Endothelial cell of umbilical vein (primary cell): ENCODE measurements around the gene ZBTB7C. TPM values are rescaled to one million over a fixed set of nuclear protein-coding genes. Genes with fewer than 3 reads are reported as not detected.

Experiments
- BruUV-seq: library from RNA; stranded (reverse); fragments of 400-500 nt; replicated peaks from 2 replicates; lab custom pipeline; 2021; lab: Mats Ljungman, UMichigan
- CTCF ChIA-PET: fragments of 300-600, 350-600 bp; sonication (Branson Sonifier 250); formaldehyde crosslinking; loops from one replicate; lab custom pipeline; 2021; ENCODE audit warnings: antibody characterized with exemption, inconsistent platforms; lab: Charles Lee
- POLR2A ChIA-PET: fragments of 300-600, 350-600 bp; sonication (Branson Sonifier 250); formaldehyde crosslinking; loops from one replicate; lab custom pipeline; 2021; ENCODE audit warnings: antibody characterized with exemption, inconsistent platforms; lab: Charles Lee
- DNase-seq: peaks from one replicate; pipeline ENCODE4 v3.0.0-alpha.2; 2011; ENCODE audit warnings: low read depth, low spot score
- FAIRE-seq: peaks from 2 replicates; lab custom pipeline; 2011; peaks lifted over from hg19 to GRCh38; lab: Jason Lieb, UNC
- H2AFZ ChIP-seq: 2 replicates; pipeline ENCODE4 v1.6.0; 2012; ENCODE audit warnings: low read depth, low read length, control low read depth, inconsistent platforms
- H3K27ac ChIP-seq: 2 replicates; pipeline ENCODE4 v1.5.1; 2011; ENCODE audit warnings: low read depth, mild to moderate bottlenecking, control low read depth, low read length, moderate library complexity; ENCODE audit not compliant: insufficient read depth
- H3K27me3 ChIP-seq, 2 experiments: 2 replicates each; pipeline versions ENCODE4 v1.6.0 to v1.6.1; 2011; ENCODE audit warnings: low read length in 2 of 2, mixed read lengths in 1 of 2; ENCODE audit not compliant: control insufficient read depth in 2 of 2, insufficient read depth in 2 of 2
- H3K36me3 ChIP-seq, 2 experiments: 2 replicates in 1 of 2; 3 replicates in 1 of 2; pipeline ENCODE4 v1.5.1; 2011; ENCODE audit warnings: low read length in 2 of 2, mild to moderate bottlenecking in 1 of 2, moderate library complexity in 1 of 2; ENCODE audit not compliant: control insufficient read depth in 2 of 2, insufficient read depth in 2 of 2; ENCODE audit errors: extremely low read depth in 1 of 2
- H3K4me1 ChIP-seq: 3 replicates; pipeline ENCODE4 v1.5.1; 2011; ENCODE audit warnings: mild to moderate bottlenecking, low read length; ENCODE audit not compliant: control insufficient read depth, insufficient read depth; ENCODE audit errors: extremely low read depth
- H3K4me2 ChIP-seq: 2 replicates; pipeline ENCODE4 v1.6.1; 2011; ENCODE audit warnings: low read length, control low read depth, mixed read lengths; ENCODE audit not compliant: insufficient read depth
- H3K4me3 ChIP-seq, 3 experiments: fragments of 200-600 bp in 1 of 3; sonication (generic), shearing (Covaris generic) in 1 of 3; replicated peaks in 1 of 3; 2 replicates each; pipeline ENCODE4 v1.5.1; 2011 to 2016; ENCODE audit warnings: control low read depth in 3 of 3, low read length in 3 of 3, mild to moderate bottlenecking in 2 of 3, inconsistent platforms in 1 of 3, low read depth in 1 of 3, moderate library complexity in 1 of 3; ENCODE audit not compliant: insufficient read depth in 1 of 3
- H3K79me2 ChIP-seq: 2 replicates; pipeline ENCODE4 v1.6.0; 2012; ENCODE audit warnings: low read length, inconsistent platforms; ENCODE audit not compliant: control insufficient read depth, insufficient read depth
- H3K9ac ChIP-seq: replicated peaks from 2 replicates; pipeline ENCODE3; 2011; ENCODE audit warnings: low read length, control low read depth; ENCODE audit not compliant: insufficient read depth; ENCODE audit errors: extremely low read depth
- H3K9me1 ChIP-seq: replicated peaks from 3 replicates; pipeline ENCODE4 v1.6.0; 2011; ENCODE audit warnings: mild to moderate bottlenecking, low read length; ENCODE audit not compliant: control insufficient read depth, insufficient read depth; ENCODE audit errors: extremely low read depth
- H3K9me3 ChIP-seq: replicated peaks from 2 replicates; pipeline ENCODE4 v1.5.1; 2012; ENCODE audit warnings: low read length, inconsistent platforms; ENCODE audit not compliant: control insufficient read depth, insufficient read depth
- H4K20me1 ChIP-seq: replicated peaks from 2 replicates; pipeline ENCODE3; 2011; ENCODE audit warnings: mild to moderate bottlenecking, low read length; ENCODE audit not compliant: control insufficient read depth, insufficient read depth; ENCODE audit errors: extremely low read depth
- FOS ChIP-seq: IDR thresholded peaks from 2 replicates; pipeline ENCODE4 v1.6.1; 2011; ENCODE audit warnings: mild to moderate bottlenecking, low read length, moderate library complexity, borderline replicate concordance; ENCODE audit not compliant: insufficient read depth
- GATA2 ChIP-seq: IDR thresholded peaks from 2 replicates; pipeline ENCODE4 v1.7.0; 2011; ENCODE audit warnings: low read depth, mild to moderate bottlenecking, moderate library complexity, mixed read lengths, low read length; ENCODE audit not compliant: insufficient read length, insufficient read depth
- JUN ChIP-seq: IDR thresholded peaks from 2 replicates; pipeline ENCODE4 v1.6.1; 2011; ENCODE audit warnings: borderline replicate concordance, low read depth; ENCODE audit not compliant: insufficient read length, insufficient read depth
- POLR2AphosphoS5 ChIP-seq: IDR thresholded peaks from 2 replicates; pipeline ENCODE4 v1.6.1; 2012; ENCODE audit warnings: low read depth, mild to moderate bottlenecking, control low read depth, low read length, moderate library complexity; ENCODE audit not compliant: insufficient read depth
- dilution Hi-C: fragments of 300-500 bp; cut with MboI; formaldehyde crosslinking; loops from one replicate; pipeline ENCODE4 v1.15.0; 2019; ENCODE audit warnings: low sequenced_read_pairs; ENCODE audit not compliant: extremely low pct_ligation_motif_present
- intact Hi-C: fragments of 100-400 bp; cut with micrococcal nuclease; formaldehyde crosslinking; loops from one replicate; pipeline ENCODE4 v1.10.0; 2022
- polyA plus RNA-seq, 4 experiments: library from polyadenylated mRNA; depleted of rRNA in 3 of 4; stranded (reverse) in 3 of 4; unstranded in 1 of 4; fragments of >200 nt; gene quantifications; 2 replicates each; pipeline versions ENCODE4 v1.2.1 to v1.2.3, GENCODE V29; 2011 to 2012; ENCODE audit warnings: missing spikeins in 1 of 4
- total RNA-seq: library from RNA; stranded (reverse); gene quantifications from 2 replicates; pipeline ENCODE4 v1.2.3, GENCODE V29; 2021
- TF ChIP-seq, protein P1 (sequence below): IDR thresholded peaks from 2 replicates; pipeline ENCODE4 v1.6.1; 2011; ENCODE audit not compliant: insufficient read depth, insufficient read length

Gene ZBTB7C
- total and polyA plus RNA-seq, 2 donors (not counting 3 experiments of a cell fraction or from before 2014, with no cell fraction given): not detected

DNA sequence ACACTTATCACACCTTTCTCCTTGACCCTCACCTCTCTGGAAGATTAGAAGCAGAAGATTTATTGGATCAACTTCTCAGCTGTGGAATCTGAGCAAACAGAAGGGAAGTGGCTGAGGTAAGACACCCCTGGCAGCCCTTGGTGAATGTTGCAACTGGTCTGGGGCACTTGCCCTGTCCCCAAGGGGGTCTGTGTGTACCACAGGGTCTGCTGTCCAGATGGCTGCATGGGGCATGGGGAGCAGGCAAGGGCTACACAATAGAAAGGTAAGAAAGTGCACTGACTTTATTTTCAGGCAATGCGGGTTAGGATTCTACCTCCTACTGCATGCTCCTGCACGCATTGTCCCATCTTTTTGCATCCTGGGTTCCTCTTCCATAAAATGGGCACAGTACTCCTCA lies 240.3 kb downstream of the ZBTB7C start:
- CTCF ChIA-PET: no interaction called here
- Histone ChIP-seq H3K4me1 (no peaks in the 10 kb centered on the region), H3K27ac (no peak overlapping the region), H3K9me1 (no peaks in the 10 kb centered on the region), H3K27me3 (peaks cover 0 to 7% of the 10 kb centered on the region in 2 experiments), H4K20me1 (no peaks in the 10 kb centered on the region), H3K4me2 (no peak overlapping the region), H3K4me3 (no peak overlapping the region), H3K36me3 (no peaks in the 10 kb centered on the region), H3K9me3 (no peaks in the 10 kb centered on the region), H3K79me2 (no peaks in the 10 kb centered on the region), H2AFZ (no peak overlapping the region), H3K9ac (no peak overlapping the region)
- FAIRE-seq: no peak
- DNase-seq: no peak
- TF ChIP-seq POLR2AphosphoS5: no peak
- dilution Hi-C loops (no loop called here), intact Hi-C loops (loop anchor here (10.0 kb wide), 1 partner anchor 246 kb away; no protein-coding TSS in a partner anchor)
- BruUV-seq: no TSS peak
- POLR2A ChIA-PET: no interaction called here

DNA sequence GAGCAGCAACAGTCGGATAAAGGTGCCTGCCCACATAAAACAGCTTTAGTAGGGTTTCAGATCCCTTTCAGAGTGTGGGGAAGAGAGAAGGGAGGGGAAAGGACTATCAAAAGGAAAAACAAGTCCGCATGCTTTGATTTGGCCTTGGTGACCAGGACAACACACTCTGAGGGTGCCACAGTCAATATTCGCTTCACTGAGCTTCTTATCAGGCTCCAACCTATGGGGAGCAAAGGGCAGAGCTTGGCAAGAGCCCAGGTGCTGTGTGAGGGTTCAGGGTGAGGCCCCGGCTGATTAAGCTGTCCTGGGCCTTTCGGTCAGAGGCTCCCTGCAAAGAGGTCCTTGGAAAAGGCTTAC lies 241.3 kb downstream of the ZBTB7C start:
- POLR2A ChIA-PET: no interaction called here
- no peaks in the 10 kb centered on the region for H3K9me1 ChIP-seq
- H4K20me1 ChIP-seq: no peaks in the 10 kb centered on the region
- H3K9ac ChIP-seq: no peak overlapping the region
- CTCF ChIA-PET: interaction anchor here (0.6 kb wide), 1 partner anchor 1866 kb away, joined by 3 read pairs; no protein-coding TSS in a partner anchor
- BruUV-seq: no TSS peak
- intact Hi-C loops (loop anchor here (10.0 kb wide), 1 partner anchor 247 kb away; no protein-coding TSS in a partner anchor), dilution Hi-C loops (no loop called here)
- no peak overlapping the region for H3K27ac ChIP-seq
- H3K27me3 ChIP-seq: peaks cover 0 to 7% of the 10 kb centered on the region in 2 experiments
- H3K4me2 ChIP-seq: no peak overlapping the region
- TF ChIP-seq GATA2 (no peak), FOS (no peak), JUN (no peak)
- TF ChIP-seq, protein P1, sequence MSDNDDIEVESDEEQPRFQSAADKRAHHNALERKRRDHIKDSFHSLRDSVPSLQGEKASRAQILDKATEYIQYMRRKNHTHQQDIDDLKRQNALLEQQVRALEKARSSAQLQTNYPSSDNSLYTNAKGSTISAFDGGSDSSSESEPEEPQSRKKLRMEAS: no peak
- no peak overlapping the region for H3K4me3 ChIP-seq
- H2AFZ ChIP-seq: no peak overlapping the region
- no peaks in the 10 kb centered on the region for H3K4me1 ChIP-seq
- H3K36me3 ChIP-seq: no peaks in the 10 kb centered on the region
- no peak for FAIRE-seq
- no peaks in the 10 kb centered on the region for H3K79me2 ChIP-seq
- H3K9me3 ChIP-seq: no peaks in the 10 kb centered on the region
- no peak for DNase-seq
